Activated naive CD4-positive, alpha-beta T cell treated with anti-CD3 and anti-CD28 coated beads, Interleukin-2, amount 50 U/mL, for 72 hours (primary cell): ENCODE data around the gene BCR. TPM values are rescaled to one million over a fixed set of nuclear protein-coding genes. Genes with fewer than 3 reads are reported as not detected.

Source experiments
- ATAC-seq, 2 donors: fragments of 150-1000 bp; cut with Tn5 transposase; 2 replicates each; pipeline ENCODE4 v1.10.0; 2021; ENCODE audit warnings: mild to moderate bottlenecking in 2 of 2, moderate library complexity in 2 of 2
- DNase-seq, 2 donors: peaks; one replicate each; pipeline ENCODE4 v3.0.0; 2021 to 2022; ENCODE audit warnings: low spot score in 2 of 2
- H3K27ac Mint-ChIP-seq, 2 donors: one replicate each; pipeline ENCODE4 v1.8.0; 2022; ENCODE audit warnings: mild to moderate bottlenecking in 2 of 2, mixed read lengths in 2 of 2
- H3K36me3 Mint-ChIP-seq, 2 donors: one replicate each; pipeline ENCODE4 v1.8.0; 2022; ENCODE audit warnings: mixed read lengths in 2 of 2
- H3K9me3 Mint-ChIP-seq, 2 donors: one replicate each; pipeline ENCODE4 v1.8.0; 2022; ENCODE audit warnings: mixed read lengths in 2 of 2
- total RNA-seq, 2 donors: library from RNA; stranded (reverse); gene quantifications; one replicate each; pipeline ENCODE4 v1.2.3, GENCODE V29; 2022

Gene BCR
- total RNA-seq, 2 donors from 2014 or later, result 44.9 to 63.7 TPM

DNA sequence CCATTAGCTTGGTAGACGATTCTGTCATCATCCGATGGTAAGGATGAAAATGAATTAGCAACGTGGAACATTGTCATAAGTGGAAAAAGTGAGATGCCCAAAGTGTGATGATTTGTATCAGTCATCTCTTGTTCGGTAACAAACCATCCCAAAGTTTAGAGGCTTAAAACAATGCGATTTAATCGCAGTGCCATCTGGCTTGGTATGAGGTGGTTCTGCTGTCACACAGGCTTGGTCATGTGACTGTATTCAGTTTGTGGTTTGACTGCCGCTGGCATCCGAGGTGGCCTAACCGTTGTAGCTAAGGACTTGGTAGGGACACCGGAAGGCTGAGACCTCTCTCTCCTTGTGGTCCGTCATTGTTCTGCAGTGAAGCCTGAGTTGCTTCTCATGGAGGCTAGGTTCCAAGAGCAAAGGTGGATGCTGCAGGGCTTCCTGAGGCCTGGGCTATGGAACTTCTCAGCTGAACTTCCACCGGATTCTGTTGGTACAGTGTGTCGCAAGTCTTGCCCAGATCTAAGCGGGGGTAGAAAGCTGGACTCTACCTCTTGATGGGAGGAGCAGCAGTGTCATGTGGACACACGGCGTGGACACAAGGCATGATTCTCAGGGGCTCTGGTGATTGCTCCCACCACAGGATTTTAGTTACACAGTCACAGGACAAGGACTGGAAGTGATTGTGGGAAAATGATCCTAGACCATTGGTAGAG lies 36.3 kb downstream of the BCR start:
- DNase-seq, result peak; percentile 46 to 79
- no peaks in the 10 kb centered on the region for H3K9me3 Mint-ChIP-seq
- ATAC-seq, result peak; percentile 74 to 78
- H3K36me3 Mint-ChIP-seq, result no peaks in the 10 kb centered on the region
- H3K27ac Mint-ChIP-seq, result peak overlapping the region; percentile 91 to 99

DNA sequence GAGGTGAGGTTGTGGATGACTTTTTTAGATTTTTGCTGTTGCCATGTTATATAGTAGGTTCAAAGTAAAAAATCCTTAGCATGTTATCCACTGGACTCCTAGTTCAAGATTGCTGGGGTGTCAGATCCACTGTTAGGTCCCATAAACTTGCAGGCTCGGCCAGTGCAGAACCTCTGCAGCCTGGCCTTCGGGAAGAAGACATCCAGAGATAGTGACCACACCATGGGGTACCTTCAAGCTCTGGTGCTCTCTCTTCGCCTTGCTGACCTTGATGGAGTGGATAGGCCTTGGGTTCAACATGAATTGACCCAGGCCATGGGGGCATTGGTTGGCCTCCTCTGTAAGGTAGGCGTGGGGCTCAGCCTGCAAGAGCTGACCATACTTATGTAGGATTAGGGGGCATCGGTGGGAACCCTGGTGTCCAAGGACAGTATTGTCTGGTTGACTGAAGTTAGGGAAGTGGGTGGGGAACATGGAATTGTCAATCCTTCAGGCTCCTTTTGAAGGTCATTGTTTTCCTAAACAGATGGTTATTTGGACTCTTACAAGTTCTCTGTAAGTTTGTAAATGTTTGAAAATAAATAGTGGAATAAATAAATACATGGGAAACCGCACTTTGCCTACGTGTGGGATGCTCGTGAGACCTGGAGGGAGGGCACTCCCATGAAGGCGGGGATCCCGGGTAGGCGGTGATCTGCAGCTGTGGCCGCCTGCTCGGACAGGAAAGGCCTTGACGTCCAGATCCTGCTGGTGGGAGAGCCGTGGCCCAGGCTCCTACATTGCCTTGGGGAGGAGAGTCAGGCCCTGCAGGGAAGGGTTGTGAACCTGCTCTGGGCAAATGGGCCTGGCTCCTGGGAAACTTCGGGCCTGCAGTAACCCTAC lies 37.1 kb downstream of the BCR start:
- Mint-ChIP-seq H3K36me3 (no peaks in the 10 kb centered on the region), H3K27ac (peak overlapping the region; percentile 91 to 99), H3K9me3 (no peaks in the 10 kb centered on the region)
- ATAC-seq (no peak), DNase-seq (no peak)

DNA sequence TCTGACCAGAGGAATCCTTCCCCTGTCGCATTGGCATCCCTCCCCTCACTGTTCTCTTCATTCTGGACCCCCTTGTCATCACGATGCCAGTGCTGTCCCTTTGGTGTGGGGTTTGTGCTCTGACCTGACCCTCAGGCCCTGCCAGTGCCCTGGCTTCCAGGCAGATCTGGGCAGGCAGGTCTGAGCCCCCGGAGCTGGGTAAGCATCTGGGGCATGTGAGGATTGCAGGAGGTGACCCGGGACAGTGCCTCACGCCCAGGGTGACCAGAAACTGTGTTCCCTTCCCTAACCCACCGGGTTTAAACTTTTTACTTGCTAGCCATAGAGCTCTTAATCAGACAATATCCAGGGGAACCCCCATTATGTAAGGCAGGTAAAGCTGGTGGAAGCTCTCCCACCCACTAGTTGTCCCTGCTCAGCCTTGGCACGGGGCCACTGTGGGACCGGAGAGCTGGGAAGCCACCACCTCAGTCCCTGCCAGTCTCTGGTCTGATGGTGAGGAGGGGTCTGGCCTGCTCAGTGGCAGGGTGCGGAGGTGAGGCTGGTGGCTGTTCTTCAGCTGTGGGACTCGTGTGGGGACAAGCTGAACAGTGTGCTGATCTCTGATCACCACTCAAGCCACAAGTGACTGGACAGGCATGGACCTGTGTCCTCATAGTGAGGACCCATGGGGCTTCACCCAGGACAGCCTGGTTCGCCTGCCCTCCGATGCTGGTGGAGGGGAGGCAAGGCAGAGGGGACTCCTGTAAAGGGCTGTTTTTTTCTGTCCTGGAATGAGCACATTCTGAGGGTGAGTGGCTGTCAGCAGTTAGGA lies 38.0 kb downstream of the BCR start:
- H3K9me3 Mint-ChIP-seq, result no peaks in the 10 kb centered on the region
- ATAC-seq, result no peak

DNA sequence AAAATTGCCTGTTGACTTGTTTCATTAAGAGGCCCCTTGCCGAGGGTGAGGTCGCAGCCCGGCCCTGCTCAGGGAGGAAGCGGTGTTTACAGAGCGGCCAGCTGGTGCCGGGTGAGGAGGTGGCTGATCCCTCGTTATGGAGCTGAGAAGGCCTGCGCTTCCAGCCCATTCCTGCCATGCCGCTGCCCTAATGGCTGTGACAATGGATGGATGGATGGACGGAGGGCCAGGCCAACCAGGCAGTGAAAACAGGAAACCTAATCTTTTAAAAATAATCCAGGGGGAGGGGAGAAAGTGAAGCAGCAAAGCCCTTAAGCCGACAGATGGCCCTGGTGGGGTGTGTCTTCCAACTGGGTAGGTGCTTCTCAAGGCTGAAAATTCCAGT lies 38.5 kb downstream of the BCR start:
- no peak for DNase-seq

More for the DNA sequence above, 38.0 kb downstream of the BCR start:
- Mint-ChIP-seq H3K27ac (peak overlapping the region; percentile 87 to 95), H3K36me3 (no peaks in the 10 kb centered on the region)
- DNase-seq, result no peak

DNA sequence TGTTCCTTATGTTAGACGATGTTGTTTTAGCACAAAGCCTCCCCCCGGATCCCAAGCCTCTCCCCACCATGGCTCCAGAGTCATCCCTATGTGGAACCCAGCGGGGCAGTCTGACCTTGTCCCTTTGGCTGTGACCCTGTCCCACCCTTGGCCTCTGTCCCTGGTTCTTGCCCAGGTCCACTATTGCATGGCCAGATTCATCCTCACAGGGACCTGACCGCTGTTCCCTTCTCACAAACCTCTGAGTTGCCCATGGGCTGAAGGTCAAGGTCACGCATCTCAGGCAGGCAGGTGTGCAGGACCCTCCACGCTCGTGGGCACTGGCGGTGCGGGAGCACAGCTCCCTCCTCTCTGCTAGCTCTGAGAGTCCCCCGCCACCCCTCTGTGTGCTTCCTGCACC lies 39.0 kb downstream of the BCR start:
- H3K36me3 Mint-ChIP-seq, result no peaks in the 10 kb centered on the region
- peak overlapping the region; percentile 87 to 94 for H3K27ac Mint-ChIP-seq
- H3K9me3 Mint-ChIP-seq, result no peaks in the 10 kb centered on the region
- DNase-seq (no peak), ATAC-seq (no peak)

More for the DNA sequence above, 38.5 kb downstream of the BCR start:
- no peak for ATAC-seq
- no peaks in the 10 kb centered on the region for H3K36me3 Mint-ChIP-seq
- peak overlapping the region; percentile 87 to 95 for H3K27ac Mint-ChIP-seq
- H3K9me3 Mint-ChIP-seq, result no peaks in the 10 kb centered on the region

DNA sequence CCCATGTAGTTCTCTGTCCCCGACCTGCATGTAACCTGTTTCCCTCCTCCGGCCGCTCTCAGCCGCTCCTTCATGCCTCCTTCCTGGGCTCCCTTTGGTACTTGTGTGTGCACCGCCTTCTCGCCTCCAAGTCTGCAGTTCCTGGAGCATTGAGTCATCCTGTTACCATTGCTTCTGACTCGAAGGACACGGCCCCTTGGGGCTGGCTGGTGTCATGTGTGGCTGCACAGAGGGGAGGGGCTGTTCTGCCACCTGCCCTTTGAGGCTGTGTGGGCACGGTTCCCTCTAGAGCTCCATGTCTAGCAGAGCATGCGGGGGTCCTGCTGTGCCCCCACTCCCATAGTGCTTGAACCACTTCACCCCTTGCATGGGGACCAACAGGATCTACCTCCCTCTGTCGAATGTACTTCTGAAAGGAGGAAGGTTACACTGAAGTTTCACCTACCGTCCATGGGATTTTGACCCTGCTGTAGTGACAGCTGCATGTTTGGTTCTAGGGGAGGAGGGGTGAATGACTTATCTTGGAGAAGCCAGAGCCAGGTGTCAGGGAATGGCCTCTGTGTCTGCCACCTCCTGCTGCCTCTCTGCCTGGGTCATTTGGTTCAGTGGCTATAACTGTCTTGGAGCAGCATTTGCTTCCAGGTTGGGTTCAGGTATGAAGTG lies 39.6 kb downstream of the BCR start:
- H3K36me3 Mint-ChIP-seq, result no peaks in the 10 kb centered on the region
- H3K9me3 Mint-ChIP-seq, result no peaks in the 10 kb centered on the region
- peak; percentile 71 to 79 for DNase-seq

DNA sequence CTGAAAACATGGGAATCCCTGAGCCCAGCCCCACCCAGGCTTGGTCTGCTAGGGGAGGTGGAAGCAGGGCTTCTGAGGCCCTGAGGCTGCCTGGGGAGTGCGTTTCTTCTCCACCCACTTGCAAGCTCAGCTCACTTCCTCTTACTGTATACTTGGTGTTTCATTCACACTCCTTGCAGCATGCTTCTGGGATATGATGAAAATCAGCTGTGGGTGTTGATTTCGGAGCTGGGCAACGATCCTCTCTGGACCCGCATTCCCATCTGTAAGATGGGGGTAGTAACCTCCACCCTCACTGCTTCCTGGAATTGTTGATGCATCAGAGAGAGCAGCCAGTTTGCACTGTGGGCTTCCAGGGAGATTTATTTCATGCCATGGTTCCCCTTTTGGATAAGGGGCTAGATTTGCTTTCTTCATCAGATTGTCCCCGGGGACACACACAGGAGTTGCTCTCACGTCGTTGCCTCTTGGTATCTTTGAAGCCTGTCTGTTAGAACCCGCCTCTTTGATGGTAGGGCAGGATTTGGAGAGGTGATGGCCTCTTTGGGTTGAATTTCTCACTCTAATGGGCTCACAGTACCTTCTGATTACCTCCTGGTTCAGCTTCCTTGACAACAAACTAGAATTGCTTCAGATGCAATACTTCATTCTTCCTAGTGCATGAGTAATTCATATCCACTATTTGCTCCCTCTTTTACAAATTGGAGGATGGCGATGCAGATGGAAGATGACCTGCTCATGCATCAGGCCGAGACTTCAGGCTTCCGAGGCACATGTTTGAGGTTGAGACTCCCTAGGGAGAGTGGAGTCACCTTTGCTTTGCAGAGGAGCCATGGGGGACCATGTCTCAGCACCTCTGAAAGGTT lies 40.4 kb downstream of the BCR start:
- DNase-seq (peak in 1 of 2 donors; percentile 21), ATAC-seq (peak; percentile 13 to 22)
- H3K36me3 Mint-ChIP-seq, result peaks cover 0 to under 1% of the 10 kb centered on the region in 2 donors
- H3K9me3 Mint-ChIP-seq, result no peaks in the 10 kb centered on the region
- H3K27ac Mint-ChIP-seq, result peak overlapping the region; percentile 87 to 94

More for the DNA sequence above, 39.6 kb downstream of the BCR start:
- peak overlapping the region; percentile 87 to 94 for H3K27ac Mint-ChIP-seq
- ATAC-seq, result peak; percentile 80 to 84

DNA sequence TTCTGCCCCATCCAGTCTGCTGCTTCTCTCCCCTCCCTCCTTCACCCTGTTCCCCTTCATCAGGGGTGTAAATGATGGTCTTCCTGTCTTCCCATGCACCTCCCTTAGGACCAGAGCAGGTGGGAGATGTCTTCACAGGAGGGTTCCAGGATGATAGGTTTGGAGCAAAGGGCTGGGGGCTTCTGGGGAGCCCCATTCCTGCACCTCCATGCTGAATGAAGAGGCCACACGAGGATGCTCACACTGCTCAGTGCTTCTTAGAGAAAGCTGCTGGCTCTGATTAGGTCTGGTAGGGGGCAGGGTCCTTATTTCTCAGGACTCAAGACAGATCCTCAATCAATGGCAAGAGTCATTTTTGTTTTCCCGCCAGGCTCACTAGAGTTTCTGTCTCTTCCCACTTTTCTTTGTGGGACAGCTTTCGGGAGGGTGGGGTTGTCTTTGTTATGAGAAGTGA lies 41.1 kb downstream of the BCR start:
- Mint-ChIP-seq H3K27ac (peak overlapping the region; percentile 14 to 87), H3K9me3 (no peaks in the 10 kb centered on the region), H3K36me3 (peaks cover 0 to 7% of the 10 kb centered on the region in 2 donors)
- no peak for DNase-seq
- ATAC-seq, result no peak

DNA sequence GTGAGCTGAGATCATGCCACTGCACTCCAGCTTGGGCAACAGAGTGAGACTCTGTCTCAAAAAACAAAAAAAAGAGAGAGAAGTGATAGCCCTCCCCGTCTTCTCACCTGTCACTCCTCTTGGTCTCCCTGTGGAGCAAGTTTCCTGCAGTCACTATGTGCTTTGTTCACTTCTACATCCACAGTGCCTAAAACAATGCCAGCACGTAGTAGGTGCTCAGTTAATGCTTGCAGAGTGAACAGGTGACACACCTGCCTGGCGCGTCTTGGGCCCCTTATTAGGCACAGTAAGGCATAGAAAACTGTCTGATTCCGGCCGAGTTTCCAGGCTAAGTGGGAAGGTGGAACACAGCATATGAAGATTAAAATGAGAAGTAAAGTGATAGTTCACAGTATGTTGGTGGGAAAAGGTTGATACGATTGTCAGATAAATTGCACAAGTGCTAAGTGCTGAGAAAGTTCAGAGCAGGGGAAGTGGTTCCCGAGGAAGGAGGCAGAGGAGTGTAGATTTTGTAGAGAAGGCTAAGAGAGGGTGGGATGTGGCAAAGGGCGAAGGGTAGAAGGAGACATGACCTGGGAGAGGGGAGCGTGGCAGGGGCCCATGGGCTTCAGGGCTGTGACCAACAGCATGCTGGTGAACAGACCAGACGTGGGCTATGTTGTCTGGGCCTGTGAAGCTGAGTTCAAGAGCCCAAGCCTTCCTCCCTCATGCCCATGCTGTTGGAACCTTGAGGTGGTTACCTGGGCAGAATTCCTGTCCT lies 41.9 kb downstream of the BCR start:
- no peak for ATAC-seq
- peak overlapping the region in 1 of 2 donors; percentile 16 for H3K27ac Mint-ChIP-seq
- peaks cover 0 to 14% of the 10 kb centered on the region in 2 donors for H3K36me3 Mint-ChIP-seq
- DNase-seq, result no peak
- no peaks in the 10 kb centered on the region for H3K9me3 Mint-ChIP-seq

DNA sequence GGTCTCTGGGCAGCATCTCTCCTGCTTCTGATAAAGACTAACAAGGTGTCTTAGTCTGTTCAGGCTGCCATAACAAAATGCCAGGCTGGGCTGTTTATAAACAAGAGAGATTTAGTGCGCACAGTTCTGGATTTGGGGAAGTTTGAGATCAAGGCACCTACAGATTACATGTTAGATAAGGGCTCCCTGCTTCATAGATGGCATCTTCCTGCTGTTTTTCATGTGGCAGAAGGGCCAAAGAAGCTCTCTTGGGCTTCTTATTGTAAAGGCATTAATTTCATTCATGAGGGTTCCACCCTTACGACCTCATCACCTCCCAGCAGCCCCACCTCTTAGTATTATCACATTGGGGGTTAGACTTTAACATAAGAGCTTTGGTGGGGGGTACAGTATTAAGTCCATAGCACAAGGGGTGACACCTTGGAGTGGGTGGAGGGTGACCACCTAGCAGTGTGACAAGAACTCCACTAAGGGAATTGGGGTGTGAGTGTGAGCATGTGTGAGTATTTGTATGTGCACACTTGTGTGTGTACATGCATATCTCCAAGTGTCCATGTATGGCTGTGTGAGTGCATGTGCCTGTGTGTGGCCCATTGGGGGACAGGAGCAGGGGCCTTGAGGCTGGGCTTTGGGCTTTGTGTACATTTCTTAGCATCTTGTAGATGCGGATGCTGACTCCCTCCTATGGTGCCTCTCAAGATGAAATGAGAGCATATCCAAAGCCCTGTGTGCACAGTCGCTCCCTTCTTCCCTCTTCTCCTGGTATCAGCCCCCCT lies 42.7 kb downstream of the BCR start:
- H3K36me3 Mint-ChIP-seq, result peaks cover 0 to 22% of the 10 kb centered on the region in 2 donors
- peaks cover 0 to 6% of the 10 kb centered on the region in 2 donors for H3K9me3 Mint-ChIP-seq
- ATAC-seq (no peak), DNase-seq (no peak)
- peak overlapping the region in 1 of 2 donors; percentile 16 for H3K27ac Mint-ChIP-seq

DNA sequence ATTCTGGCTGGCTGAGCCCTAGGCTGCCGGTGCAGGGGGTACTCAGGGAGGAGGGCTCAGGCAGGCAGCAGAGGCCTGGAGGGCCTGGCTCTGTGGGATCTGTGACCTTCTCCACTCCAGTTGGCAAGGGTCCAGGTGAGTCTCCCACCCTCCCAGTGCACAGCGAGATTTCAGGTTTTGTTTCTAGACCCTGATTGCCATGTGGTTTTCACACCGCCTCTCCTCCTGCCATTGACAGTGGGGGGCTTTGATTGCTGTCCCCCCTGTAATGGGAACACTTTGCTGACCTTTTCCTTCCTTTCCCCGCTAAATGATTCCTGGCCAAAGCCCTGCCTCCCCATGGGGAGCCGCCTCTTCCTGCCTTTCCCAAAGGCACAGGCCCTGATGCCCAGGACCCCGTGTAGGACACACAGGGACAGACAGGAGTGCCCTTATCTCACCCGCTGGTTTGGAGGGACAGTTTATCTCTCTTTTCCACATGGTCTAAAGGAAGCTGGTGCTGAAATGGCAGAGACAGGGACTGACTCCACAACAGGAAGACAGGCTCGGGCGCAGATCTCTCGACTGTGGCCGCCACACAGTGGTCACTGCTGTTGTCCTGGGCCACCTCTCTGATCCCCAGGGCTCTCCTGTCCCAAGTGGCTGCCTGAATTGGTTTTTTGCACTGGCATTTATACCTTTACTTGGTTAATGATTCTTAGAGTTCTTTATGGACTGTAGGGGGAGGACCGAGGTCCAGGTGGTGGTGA lies 43.4 kb downstream of the BCR start:
- Mint-ChIP-seq H3K27ac (no peak overlapping the region), H3K9me3 (peaks cover 2 to 12% of the 10 kb centered on the region in 2 donors), H3K36me3 (peaks cover 3 to 29% of the 10 kb centered on the region in 2 donors)
- DNase-seq, result no peak
- no peak for ATAC-seq

DNA sequence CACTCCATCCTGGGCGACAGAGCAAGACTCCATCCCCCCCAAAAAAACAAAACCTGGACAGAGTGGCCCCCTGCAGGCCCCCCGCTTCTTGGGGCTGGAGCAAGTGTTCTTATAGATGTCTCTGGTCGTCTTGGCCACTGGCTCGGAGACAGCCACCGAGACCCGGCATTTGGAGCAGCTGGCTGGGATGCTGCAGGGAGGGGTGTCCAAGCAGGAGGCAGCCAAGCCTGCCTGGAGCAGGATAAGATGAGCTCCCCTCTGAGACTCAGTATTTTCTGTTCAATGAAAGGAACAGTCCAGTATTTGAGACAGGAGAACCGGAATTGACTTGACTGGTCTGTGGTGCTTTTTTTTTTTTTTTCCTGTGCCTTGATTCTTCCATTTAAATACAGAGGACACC lies 44.5 kb downstream of the BCR start:
- DNase-seq (no peak), ATAC-seq (no peak)
- Mint-ChIP-seq H3K9me3 (peaks cover 6 to 19% of the 10 kb centered on the region in 2 donors), H3K36me3 (peaks cover 8 to 40% of the 10 kb centered on the region in 2 donors), H3K27ac (peak overlapping the region; percentile 60 to 74)

DNA sequence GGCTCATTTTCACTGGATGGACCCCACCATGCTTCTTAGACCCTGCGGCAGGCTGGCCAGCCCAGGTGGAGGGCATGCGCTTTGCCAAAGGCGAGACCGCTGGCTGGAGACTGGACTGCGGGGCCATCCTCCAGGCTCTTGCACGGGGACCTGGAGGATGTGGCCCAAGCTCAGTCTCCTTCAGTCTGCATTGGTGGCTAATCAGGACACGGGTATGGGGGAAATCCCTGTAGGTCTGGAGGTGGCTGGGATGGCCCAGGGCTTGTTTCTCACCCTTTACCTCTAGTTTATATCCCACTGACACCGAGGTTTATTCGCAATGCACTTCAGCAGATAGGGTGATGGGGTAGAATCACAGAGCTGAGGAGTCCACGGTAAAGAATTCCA lies 45.0 kb downstream of the BCR start:
- ATAC-seq (peak in 1 of 2 donors; percentile 73), DNase-seq (no peak)
- peaks cover 8 to 45% of the 10 kb centered on the region in 2 donors for H3K36me3 Mint-ChIP-seq

More for the DNA sequence above, 45.0 kb downstream of the BCR start:
- peaks cover 6 to 19% of the 10 kb centered on the region in 2 donors for H3K9me3 Mint-ChIP-seq
- H3K27ac Mint-ChIP-seq, result peak overlapping the region in 1 of 2 donors; percentile 74
